Cardiac fibroblast (primary cell): Measurements from ENCODE around the gene GABRG3.

Experiments
- DNase-seq, 2 donors: peaks; one replicate each; pipeline versions ENCODE4 v3.0.0 to v3.0.0-alpha.2; 2010; ENCODE audit warnings: low read depth in 2 of 2
- H3K4me3 ChIP-seq, 2 donors: replicated peaks in 1 of 2; 1 replicate in 1 of 2; 2 replicates in 1 of 2; pipeline ENCODE4 v1.5.1; 2011; ENCODE audit warnings: low read depth in 2 of 2, low read length in 2 of 2, mild to moderate bottlenecking in 2 of 2, moderate library complexity in 1 of 2
- TF ChIP-seq, protein P1 (sequence below): IDR thresholded peaks from one replicate; pipeline ENCODE4 v1.5.1; 2011; ENCODE audit warnings: low read depth, mild to moderate bottlenecking, low read length, inconsistent platforms

GABRG3 gene

GRCh38 chr15:27541581-27541980 lies 570.6 kb downstream of the GABRG3 start:
- TF ChIP-seq, protein P1, sequence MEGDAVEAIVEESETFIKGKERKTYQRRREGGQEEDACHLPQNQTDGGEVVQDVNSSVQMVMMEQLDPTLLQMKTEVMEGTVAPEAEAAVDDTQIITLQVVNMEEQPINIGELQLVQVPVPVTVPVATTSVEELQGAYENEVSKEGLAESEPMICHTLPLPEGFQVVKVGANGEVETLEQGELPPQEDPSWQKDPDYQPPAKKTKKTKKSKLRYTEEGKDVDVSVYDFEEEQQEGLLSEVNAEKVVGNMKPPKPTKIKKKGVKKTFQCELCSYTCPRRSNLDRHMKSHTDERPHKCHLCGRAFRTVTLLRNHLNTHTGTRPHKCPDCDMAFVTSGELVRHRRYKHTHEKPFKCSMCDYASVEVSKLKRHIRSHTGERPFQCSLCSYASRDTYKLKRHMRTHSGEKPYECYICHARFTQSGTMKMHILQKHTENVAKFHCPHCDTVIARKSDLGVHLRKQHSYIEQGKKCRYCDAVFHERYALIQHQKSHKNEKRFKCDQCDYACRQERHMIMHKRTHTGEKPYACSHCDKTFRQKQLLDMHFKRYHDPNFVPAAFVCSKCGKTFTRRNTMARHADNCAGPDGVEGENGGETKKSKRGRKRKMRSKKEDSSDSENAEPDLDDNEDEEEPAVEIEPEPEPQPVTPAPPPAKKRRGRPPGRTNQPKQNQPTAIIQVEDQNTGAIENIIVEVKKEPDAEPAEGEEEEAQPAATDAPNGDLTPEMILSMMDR = no peak
- H3K4me3 ChIP-seq = no peak overlapping the region
- no peak for DNase-seq

DNA sequence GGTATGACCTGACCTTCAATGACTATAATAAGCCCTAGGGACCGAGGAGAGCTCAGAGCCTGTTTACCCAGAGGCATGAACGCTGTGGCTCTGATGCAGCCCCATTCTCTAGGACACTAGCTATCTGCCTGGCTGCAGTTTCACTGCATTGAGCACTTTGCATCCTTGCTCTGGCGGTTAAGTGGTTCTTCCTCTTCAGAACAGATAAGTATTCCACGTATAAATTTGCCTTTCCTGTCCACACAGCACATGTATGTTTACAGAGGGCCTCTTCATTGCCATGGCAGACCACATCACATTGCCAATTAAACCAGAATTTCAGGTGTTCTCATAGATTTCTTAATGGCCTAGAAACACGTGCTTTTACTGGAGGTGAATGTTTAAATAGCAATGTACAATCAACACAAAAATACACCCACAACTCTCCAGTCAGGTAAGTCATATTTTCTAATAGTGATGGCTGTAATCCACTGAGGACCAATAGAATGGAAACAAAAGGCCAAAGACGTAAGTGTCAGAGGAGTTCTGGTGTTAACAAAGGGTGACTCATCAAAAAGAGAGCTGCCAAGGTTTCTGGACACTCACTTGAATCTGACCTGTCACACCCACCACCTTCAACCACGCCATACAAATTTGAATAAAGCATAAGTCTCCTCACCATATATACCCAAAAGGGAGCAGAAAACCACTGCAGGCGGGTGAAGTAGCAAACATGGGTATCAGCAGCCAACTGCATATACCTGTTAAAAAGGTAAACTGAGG lies 574.7 kb downstream of the GABRG3 start:
- H3K4me3 ChIP-seq = no peak overlapping the region
- TF ChIP-seq, protein P1 = no peak
- DNase-seq = no peak

DNA sequence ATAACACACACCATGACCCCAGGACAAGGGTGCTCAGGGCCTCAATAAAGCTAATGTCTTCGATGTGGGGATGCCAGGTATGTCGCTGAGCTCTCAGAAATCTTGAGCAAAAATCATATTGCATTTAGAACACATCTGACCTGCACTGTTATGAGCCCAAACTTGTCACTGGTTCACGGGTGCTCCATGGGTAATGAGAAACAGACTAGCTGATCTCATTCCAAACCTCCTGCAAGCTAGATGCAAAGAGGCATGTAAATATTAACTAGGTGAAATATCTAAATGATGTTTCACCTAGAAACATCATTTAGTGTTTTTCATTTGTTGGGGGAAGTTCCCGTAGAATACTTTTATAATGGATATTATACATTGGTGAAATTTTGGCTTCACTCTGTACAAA lies 578.8 kb downstream of the GABRG3 start:
- DNase-seq = no peak

GRCh38 chr15:27550635-27551034 lies 579.7 kb downstream of the GABRG3 start:
- TF ChIP-seq, protein P1 = no peak
- DNase-seq = no peak
- H3K4me3 ChIP-seq = no peak overlapping the region

More for the DNA sequence above, 578.8 kb downstream of the GABRG3 start:
- no peak overlapping the region for H3K4me3 ChIP-seq
- TF ChIP-seq, protein P1 = no peak

GRCh38 chr15:27561816-27562215 lies 590.8 kb downstream of the GABRG3 start:
- no peak overlapping the region for H3K4me3 ChIP-seq
- no peak for DNase-seq
- TF ChIP-seq, protein P1 = no peak

GRCh38 chr15:27563765-27564370 lies 592.9 kb downstream of the GABRG3 start:
- no peak overlapping the region for H3K4me3 ChIP-seq
- DNase-seq = no peak
- TF ChIP-seq, protein P1 = no peak
